HG03558 (cell line): ENCODE results near the gene CACNA1D.
"Not testable (repeated sequence)": the region's sequence is repeated elsewhere in the genome, so short reads cannot be mapped to it uniquely, and the experiment has no call there.

Experiments
- ATAC-seq: cut with Tn5 transposase; IDR thresholded peaks from one replicate; pipeline ENCODE4 v1.9.1; 2021; ENCODE audit warnings: moderate number of reproducible peaks; ENCODE audit not compliant: unreplicated experiment; ENCODE audit errors: extremely low read depth

Gene CACNA1D

GRCh38 chr3:53566461-53567145 lies 72.2 kb downstream of the CACNA1D start:
- no peak for ATAC-seq

GRCh38 chr3:53570081-53570480 lies 75.7 kb downstream of the CACNA1D start:
- ATAC-seq: no peak

GRCh38 chr3:53570709-53571108 lies 76.3 kb downstream of the CACNA1D start:
- ATAC-seq: no peak

- no peak for ATAC-seq
These were observed 76.9 kb downstream of the CACNA1D start for GRCh38 chr3:53571264-53571663.

DNA sequence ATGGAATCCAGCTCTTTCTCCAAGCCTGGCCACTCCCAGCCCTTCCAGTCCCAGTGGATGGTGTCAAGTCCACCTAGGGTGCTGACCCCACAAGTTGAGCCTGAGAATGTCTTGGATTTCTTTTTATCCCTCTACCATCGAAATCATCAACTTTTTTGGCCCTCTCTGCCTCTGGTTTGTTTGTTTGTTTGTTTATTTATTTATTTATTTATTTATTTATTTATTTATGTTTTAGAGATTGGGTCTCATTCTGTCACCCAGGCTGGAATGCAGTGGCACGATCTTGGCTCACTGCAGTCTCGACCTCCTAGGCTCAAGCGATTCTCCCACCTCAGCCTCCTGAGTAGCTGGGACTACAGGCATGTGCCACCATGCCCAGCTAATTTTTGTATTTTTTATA lies 77.8 kb downstream of the CACNA1D start:
- not testable (repeated sequence) for ATAC-seq

DNA sequence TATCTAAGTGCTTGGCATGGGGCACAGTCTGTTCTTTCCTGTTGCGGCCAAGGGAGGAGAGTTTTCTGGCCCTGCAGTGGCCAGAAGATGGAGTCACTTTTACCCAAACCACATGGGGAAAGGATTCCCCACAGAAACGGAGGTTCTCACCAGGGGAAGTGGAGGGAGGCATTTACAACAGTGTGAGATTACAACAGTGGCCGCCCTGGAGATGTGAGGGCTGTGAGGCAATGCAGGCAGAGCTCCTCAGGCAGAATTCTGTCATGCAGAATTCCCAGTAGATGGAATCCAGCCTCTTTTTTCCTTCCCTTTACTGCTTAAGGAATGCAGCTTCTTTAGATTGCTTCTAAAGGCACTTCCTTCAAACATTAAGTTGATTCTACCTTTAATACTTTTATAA lies 83.1 kb downstream of the CACNA1D start:
- no peak for ATAC-seq

- no peak for ATAC-seq
These were observed 85.2 kb downstream of the CACNA1D start for GRCh38 chr3:53579636-53580035.

DNA sequence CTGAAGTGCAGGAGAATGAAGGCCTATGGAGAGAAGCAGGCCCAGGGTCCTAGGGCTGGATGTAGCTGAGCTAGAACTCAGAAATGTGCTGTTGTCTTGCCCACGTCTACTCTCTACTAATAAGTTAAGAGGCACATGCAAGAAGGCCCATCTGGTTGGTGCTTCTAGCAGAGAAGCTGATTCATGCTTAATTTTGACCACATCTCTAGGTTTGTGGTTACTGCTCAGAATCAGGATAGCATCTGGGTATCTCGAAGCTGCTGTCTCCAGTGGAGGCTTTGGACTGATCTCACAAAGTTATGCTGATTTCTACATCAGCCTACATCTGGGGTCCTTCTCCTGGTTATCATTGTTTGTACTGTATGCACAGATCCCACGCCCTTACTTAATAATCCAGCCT lies 87.3 kb downstream of the CACNA1D start:
- no peak for ATAC-seq

DNA sequence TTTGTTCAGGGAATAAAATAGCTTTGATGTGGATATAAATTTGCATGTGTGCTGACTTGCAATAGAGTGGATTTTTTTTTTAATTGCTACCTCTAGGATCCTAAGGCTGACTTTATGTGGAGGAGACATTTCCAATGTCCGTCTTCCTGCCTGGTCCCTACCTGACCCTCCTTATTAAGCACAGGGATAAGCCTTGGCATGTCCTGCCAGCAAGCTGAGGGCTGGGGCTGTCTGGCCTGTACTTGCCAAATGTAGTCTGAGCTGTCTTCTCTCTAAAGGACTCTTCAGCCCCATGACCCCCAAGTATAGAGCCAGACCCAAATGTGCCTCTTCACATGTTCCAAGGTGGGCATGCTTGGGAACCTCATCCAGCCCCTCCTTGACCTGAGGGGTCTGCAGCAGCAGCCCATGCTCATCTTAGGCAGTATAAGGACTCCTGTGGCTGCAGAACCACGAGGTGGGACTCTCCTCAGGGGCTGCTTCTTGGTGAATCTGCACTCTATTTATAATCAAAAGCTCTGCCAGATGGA lies 88.8 kb downstream of the CACNA1D start:
- no peak for ATAC-seq

DNA sequence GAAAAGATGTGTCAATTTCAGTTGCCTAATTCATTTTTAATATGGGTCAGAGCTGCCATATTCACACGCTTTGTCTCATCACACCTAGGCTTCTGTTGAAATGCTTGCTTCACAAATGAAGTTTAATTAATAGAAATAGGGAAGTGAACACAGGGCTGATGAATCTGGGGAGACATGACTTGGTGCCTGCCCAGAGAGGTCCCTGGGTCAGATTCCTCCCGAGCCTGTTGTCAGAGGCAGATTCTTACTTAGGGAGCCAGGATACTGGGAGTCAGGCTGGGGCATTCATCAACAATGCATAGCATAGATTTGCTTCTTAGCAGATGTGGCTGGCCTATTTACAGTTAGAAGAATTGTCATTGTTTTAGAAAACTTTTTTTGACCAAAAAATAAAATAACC lies 90.6 kb downstream of the CACNA1D start:
- ATAC-seq: no peak

DNA sequence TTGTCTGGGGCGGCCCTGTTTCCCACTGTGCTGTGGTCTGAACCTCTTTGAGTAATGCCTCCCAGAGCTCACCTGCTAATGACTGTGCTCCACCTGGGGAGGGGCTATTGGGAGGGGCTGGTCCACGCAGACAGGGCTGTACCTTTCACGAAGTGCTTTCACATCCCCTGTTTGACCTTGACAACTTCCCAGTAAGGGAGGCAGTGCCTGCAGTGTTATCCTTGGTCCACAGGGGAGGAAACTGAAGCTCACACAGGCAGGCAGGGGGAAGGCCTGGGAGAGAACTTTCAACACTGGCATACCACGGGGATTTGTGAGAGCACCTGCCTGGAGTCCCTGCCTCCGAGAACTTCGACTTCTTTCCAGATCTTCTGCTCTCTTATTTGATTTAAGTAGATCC lies 91.2 kb downstream of the CACNA1D start:
- no peak for ATAC-seq

- no peak for ATAC-seq
These were observed 93.7 kb downstream of the CACNA1D start for GRCh38 chr3:53588122-53588521.

- no peak for ATAC-seq
These were observed 94.8 kb downstream of the CACNA1D start for GRCh38 chr3:53589201-53589600.

DNA sequence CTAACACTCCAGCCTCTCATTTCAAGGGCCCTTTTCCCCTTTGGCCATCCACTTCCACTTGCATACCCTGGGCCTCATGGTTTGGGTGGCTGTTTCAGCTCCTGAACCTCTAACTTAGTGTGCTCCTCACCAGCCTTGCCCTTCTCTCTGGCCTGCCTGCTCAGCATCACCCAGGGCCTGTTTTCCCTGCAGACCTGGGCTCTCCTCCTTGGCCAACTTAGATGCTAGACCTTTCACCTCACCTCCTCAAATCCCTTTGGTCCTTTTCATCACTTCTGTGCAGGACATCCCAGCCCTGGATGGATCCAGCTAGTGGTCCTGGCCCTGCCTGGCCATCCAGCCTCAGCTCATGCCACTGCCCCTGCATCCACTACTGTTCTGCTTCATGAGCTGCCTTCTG lies 95.4 kb downstream of the CACNA1D start:
- ATAC-seq: no peak

GRCh38 chr3:53590606-53591005 lies 96.2 kb downstream of the CACNA1D start:
- no peak for ATAC-seq

- ATAC-seq: no peak
These were observed 97.2 kb downstream of the CACNA1D start for GRCh38 chr3:53591646-53592045.

- ATAC-seq: no peak
These were observed 98.5 kb downstream of the CACNA1D start for GRCh38 chr3:53592862-53593261.

DNA sequence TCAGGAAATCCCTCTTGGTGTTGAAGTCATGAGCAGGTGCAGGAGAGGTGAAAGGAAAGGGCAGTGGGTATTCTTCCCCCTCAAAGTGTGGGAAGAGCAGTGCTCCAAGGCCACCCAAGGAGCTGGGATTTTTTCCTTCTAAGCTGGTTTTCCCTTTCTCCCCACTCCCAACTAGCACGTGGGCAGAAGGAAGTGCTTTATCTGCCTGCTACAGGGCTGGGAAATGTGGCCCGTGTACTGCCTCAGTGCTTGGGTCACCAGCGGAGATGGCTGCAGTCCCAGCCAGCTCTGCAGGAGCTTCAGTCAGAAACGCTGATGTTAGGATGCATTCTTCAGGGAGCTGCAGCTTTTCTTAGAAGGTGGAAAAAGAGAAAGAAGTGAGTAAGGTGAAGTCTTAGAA lies 99.2 kb downstream of the CACNA1D start:
- ATAC-seq: no peak

GRCh38 chr3:53594276-53594675 lies 99.9 kb downstream of the CACNA1D start:
- ATAC-seq: no peak

DNA sequence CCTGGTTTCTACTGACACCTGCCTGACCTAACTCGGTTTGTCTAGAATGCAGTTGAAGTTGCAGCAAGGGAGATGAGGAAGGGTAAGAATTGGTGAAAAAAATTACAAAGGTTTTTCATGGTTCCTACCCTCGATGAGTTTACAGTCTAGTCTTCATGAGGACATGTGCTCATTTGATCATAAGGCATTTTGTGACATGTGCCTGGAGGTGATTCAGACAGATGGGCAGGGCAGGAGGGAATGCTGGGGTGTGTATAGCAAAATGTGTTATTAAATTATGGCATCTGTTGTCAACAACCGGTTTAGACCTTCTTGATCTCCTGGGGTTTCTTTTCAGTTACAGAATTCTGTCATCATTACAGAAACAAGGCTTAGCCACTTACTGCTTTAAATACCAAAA lies 101.2 kb downstream of the CACNA1D start:
- ATAC-seq: no peak

DNA sequence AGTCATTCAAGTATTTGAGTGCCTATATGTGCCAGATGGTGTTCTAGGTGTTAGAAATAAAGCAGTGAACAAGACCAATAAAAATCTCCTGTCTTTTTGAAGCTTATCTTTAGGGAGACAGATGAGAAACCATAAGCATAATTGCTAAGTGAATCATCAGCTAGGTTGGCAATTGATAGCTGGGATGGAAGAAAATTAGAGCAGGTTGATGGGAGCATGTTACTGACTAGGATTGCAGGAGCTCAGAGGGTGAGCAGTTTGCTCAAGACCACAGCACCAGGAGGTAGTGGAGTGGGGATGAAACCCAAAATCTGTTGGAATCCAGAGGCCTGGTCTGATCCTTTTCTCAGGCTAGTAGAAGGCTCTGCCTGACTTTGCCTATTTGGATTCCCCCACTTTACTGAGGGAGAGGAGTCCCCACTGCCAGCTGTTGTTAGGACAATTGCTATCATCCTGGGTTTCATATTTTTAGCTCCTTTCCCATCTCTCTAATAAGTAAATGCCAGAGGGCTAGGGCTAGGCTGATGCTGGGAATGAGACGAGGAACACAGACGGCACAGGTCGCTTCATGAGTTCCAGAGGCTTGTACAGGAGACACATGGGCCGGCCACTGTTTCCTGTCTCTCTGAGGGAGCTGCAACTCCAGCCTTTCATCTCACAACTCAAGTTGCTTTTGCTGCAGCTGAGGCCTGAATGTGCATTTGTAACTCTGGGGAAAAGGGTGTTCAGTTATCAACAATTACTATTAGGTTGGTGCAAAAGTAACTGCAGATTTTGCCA lies 102.9 kb downstream of the CACNA1D start:
- ATAC-seq: no peak

DNA sequence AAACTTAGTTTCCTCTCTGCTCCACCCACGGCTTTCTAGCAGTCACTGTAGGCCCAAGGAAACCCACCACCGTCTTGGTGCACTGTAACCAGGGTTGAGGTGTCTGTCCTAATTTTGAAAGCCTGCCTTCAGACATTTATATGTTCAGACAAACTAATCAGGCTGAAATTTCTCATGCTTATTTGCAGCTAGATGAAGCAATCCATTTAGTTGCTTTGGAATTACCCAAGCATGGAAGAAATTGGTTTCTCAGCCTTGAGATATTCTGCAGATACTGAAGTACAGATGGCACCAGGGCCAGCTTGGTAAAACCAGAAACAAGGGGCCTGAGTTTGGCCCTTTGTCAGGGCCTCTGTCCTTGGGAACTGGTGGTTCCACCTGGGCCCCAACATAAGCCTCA lies 105.4 kb downstream of the CACNA1D start:
- no peak for ATAC-seq
